Hepatocyte (in vitro differentiated cells): Measurements from ENCODE around the gene STPG4. TPM values are rescaled to one million over a fixed set of nuclear protein-coding genes. Genes with fewer than 3 reads are reported as not detected.

Experiments used
- DNase-seq: peaks from one replicate; pipeline ENCODE4 v3.0.0-alpha.2; 2016; ENCODE audit warnings: low spot score
- H2AFZ ChIP-seq: fragments of 200-600 bp; sonication (generic); 2 replicates; pipeline ENCODE4 v1.6.0; 2016; ENCODE audit warnings: antibody characterized with exemption, mild to moderate bottlenecking
- H3K27ac ChIP-seq: fragments of 200-600 bp; sonication (generic); 2 replicates; pipeline ENCODE4 v1.5.1; 2016; ENCODE audit warnings: mild to moderate bottlenecking
- H3K27me3 ChIP-seq: fragments of 200-600 bp; sonication (generic); 2 replicates; pipeline ENCODE4 v1.6.1; 2016
- H3K36me3 ChIP-seq: fragments of 200-600 bp; sonication (generic); replicated peaks from 2 replicates; pipeline ENCODE4 v1.5.1; 2016; ENCODE audit warnings: low read depth; ENCODE audit not compliant: insufficient read depth
- H3K4me1 ChIP-seq: fragments of 200-600 bp; sonication (generic); 2 replicates; pipeline ENCODE4 v1.5.1; 2016; ENCODE audit warnings: mild to moderate bottlenecking, moderate library complexity; ENCODE audit not compliant: insufficient read depth
- H3K4me2 ChIP-seq: fragments of 200-600 bp; sonication (generic); 2 replicates; pipeline ENCODE4 v1.6.0; 2016
- H3K4me3 ChIP-seq: fragments of 200-600 bp; sonication (generic); 2 replicates; pipeline ENCODE4 v1.5.1; 2016; ENCODE audit warnings: mild to moderate bottlenecking
- H3K79me2 ChIP-seq: fragments of 200-600 bp; sonication (generic); 2 replicates; pipeline ENCODE4 v1.6.0; 2017; ENCODE audit warnings: mild to moderate bottlenecking
- H3K9me2 ChIP-seq: fragments of 200-600 bp; sonication (generic); replicated peaks from 2 replicates; pipeline ENCODE4 v1.6.0; 2017; ENCODE audit warnings: mild to moderate bottlenecking; ENCODE audit not compliant: insufficient read depth
- H3K9me3 ChIP-seq: fragments of 200-600 bp; sonication (generic); 2 replicates; pipeline ENCODE4 v1.5.1; 2016; ENCODE audit warnings: low read depth, mild to moderate bottlenecking
- H4K20me1 ChIP-seq: fragments of 200-600 bp; sonication (generic); 2 replicates; pipeline ENCODE4 v1.6.0; 2016; ENCODE audit warnings: mild to moderate bottlenecking; ENCODE audit not compliant: insufficient read depth, poor library complexity, severe bottlenecking
- EZH2 ChIP-seq: fragments of 200-600 bp; sonication (generic); IDR thresholded peaks from 2 replicates; pipeline ENCODE4 v1.6.1; 2016; ENCODE audit warnings: antibody characterized with exemption, mild to moderate bottlenecking, borderline replicate concordance
- EZH2phosphoT487 ChIP-seq: fragments of 200-600 bp; sonication (generic); IDR thresholded peaks from one replicate; pipeline ENCODE4 v1.6.1; 2018; ENCODE audit warnings: antibody characterized with exemption, mild to moderate bottlenecking, low read depth, moderate library complexity; ENCODE audit not compliant: unreplicated experiment, severe bottlenecking
- WGBS: methylation state at CpG from one replicate; pipeline ENCODE4 v1.1.6; 2016; ENCODE audit warnings: low lambda C conversion rate; ENCODE audit errors: missing lambda C conversion rate; 5-methylcytosine and 5-hydroxymethylcytosine counted together
- polyA plus RNA-seq: library from polyadenylated mRNA; unstranded; fragments of >200 nt; fragmentation: Nextera tagmentation; extraction: Ambion mirVana; gene quantifications from 2 replicates; pipeline ENCODE4 v1.2.1, GENCODE V29; 2016
- total RNA-seq: library from RNA; depleted of rRNA; stranded (reverse); fragments of >200 nt; gene quantifications from 2 replicates; pipeline ENCODE4 v1.2.3, GENCODE V29; 2014
- TF ChIP-seq, protein P1 (sequence below): fragments of 200-600 bp; sonication (generic); IDR thresholded peaks from 2 replicates; pipeline ENCODE4 v1.5.1; 2016; ENCODE audit warnings: antibody characterized with exemption, mild to moderate bottlenecking; ENCODE audit not compliant: poor library complexity

The STPG4 gene
- total and polyA plus RNA-seq, 2 experiments from 2014 or later, result 0.19 TPM; not detected in 1

DNA sequence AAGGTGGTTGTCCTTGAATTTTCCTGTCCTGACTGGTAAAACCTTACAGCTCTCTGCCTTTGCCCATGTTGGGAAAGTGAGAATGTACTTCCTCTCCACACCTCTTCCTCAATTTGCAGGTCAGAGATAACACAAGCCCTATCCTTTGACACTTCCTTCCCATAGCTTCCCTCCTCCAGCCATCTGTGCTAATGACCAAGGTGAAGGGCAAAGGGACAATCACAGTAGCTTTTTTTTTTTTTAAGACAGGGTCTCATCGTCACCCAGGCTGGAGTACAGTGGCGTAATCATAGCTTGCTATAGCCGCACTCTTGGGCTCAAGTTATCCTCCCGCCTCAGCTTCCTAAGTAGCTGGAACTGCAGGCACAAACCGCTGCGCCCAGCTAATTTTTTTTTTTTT, 24.3 kb upstream of the STPG4 start:
- Histone ChIP-seq H3K36me3 (no peaks in the 10 kb centered on the region), H3K27me3 (no peaks in the 10 kb centered on the region), H2AFZ (no peak overlapping the region), H3K4me2 (no peak overlapping the region), H4K20me1 (peaks cover 11% of the 10 kb centered on the region), H3K9me3 (no peaks in the 10 kb centered on the region), H3K79me2 (peaks cover 19% of the 10 kb centered on the region), H3K9me2 (no peaks in the 10 kb centered on the region), H3K4me3 (no peak overlapping the region), H3K4me1 (no peaks in the 10 kb centered on the region), H3K27ac (no peak overlapping the region)
- no peak for DNase-seq
- TF ChIP-seq, protein P1, sequence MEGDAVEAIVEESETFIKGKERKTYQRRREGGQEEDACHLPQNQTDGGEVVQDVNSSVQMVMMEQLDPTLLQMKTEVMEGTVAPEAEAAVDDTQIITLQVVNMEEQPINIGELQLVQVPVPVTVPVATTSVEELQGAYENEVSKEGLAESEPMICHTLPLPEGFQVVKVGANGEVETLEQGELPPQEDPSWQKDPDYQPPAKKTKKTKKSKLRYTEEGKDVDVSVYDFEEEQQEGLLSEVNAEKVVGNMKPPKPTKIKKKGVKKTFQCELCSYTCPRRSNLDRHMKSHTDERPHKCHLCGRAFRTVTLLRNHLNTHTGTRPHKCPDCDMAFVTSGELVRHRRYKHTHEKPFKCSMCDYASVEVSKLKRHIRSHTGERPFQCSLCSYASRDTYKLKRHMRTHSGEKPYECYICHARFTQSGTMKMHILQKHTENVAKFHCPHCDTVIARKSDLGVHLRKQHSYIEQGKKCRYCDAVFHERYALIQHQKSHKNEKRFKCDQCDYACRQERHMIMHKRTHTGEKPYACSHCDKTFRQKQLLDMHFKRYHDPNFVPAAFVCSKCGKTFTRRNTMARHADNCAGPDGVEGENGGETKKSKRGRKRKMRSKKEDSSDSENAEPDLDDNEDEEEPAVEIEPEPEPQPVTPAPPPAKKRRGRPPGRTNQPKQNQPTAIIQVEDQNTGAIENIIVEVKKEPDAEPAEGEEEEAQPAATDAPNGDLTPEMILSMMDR, result no peak
- no peak for TF ChIP-seq EZH2phosphoT487
- no peak for TF ChIP-seq EZH2
- WGBS, result 98% methylated on average over 6 of the region's 6 CpGs

DNA sequence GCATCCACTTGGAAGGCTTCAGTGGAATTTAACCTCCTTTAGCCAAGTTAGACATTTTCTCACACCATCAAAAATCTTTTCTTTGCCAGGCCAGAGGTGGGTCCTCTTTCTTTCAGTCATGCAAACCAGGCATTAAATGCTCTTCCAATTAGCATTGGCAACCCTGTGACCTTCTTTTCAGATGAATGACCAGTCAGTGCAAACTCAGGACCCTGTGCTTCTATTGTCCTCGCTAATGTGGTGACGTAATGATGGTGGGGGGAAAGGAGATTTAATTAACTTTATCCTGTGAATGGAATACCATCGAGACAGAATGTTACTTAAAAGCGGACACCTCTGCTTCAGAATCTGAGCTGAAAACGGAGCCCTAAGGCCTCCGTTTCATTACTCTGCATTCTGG, 23.2 kb upstream of the STPG4 start:
- H3K9me2 ChIP-seq, result no peaks in the 10 kb centered on the region
- no peak overlapping the region for H2AFZ ChIP-seq
- no peaks in the 10 kb centered on the region for H3K36me3 ChIP-seq
- no peak for TF ChIP-seq EZH2
- no peak for TF ChIP-seq EZH2phosphoT487
- TF ChIP-seq, protein P1, result no peak
- H4K20me1 ChIP-seq, result peaks cover 21% of the 10 kb centered on the region
- H3K4me3 ChIP-seq, result no peak overlapping the region
- H3K27ac ChIP-seq, result no peak overlapping the region
- H3K4me2 ChIP-seq, result no peak overlapping the region
- no peaks in the 10 kb centered on the region for H3K9me3 ChIP-seq
- H3K4me1 ChIP-seq, result no peaks in the 10 kb centered on the region
- DNase-seq, result no peak
- no peaks in the 10 kb centered on the region for H3K27me3 ChIP-seq
- peaks cover 29% of the 10 kb centered on the region for H3K79me2 ChIP-seq
- whole genome bisulfite sequencing, result 91% methylated on average over 6 of the region's 6 CpGs

DNA sequence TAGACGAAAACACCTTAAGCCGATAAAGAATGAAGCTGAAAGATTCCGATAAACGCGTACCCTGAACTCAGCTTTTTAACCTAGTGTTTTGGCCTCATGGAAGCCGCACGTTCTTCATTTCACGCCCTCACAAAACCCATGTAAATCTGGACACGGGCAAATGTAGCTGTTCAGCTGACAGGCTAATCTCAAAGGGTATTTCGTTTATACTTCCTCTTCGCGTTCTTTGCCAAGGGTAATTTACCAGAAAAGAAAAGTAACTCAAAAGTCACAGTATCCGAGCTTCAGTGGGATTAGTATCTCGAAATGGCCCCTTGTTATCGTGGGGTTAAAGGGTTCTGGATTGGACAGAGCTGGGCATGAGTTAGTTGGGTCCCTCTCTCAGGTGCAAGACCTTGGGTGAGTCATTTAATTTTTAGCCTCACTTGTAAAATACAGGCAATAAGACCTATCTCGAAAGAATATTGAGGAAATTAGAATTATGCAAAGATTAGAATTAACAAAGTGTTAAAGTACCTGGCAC, 22.0 kb upstream of the STPG4 start:
- DNase-seq, result no peak
- 28% methylated on average over 16 of the region's 16 CpGs for WGBS
- no peak for TF ChIP-seq EZH2
- TF ChIP-seq EZH2phosphoT487, result no peak
- TF ChIP-seq, protein P1, result no peak
- Histone ChIP-seq H3K4me1 (peaks cover 11% of the 10 kb centered on the region), H3K79me2 (peaks cover 41% of the 10 kb centered on the region), H2AFZ (peak overlapping the region; percentile 78), H3K27ac (peak overlapping the region; percentile 98), H3K4me3 (peak overlapping the region; percentile 32), H3K36me3 (no peaks in the 10 kb centered on the region), H4K20me1 (peaks cover 33% of the 10 kb centered on the region), H3K4me2 (peak overlapping the region; percentile 78), H3K27me3 (no peaks in the 10 kb centered on the region), H3K9me3 (no peaks in the 10 kb centered on the region), H3K9me2 (no peaks in the 10 kb centered on the region)
